GM12892 (cell line): ENCODE data around the gene HACE1.

Source experiments
- DNase-seq: peaks from one replicate; pipeline ENCODE4 v3.0.0; 2011; ENCODE audit not compliant: insufficient read length
- FAIRE-seq: peaks from 2 replicates; lab custom pipeline; 2011; peaks lifted over from hg19 to GRCh38; lab: Jason Lieb, UNC
- POLR2A ChIP-seq: IDR thresholded peaks from 2 replicates; pipeline ENCODE4 v1.6.1; 2011; ENCODE audit warnings: low read depth, low read length, control low read depth
- POLR2AphosphoS5 ChIP-seq: IDR thresholded peaks from 2 replicates; pipeline ENCODE4 v1.6.1; 2011; ENCODE audit warnings: low read depth, low read length, control low read depth
- TAF1 ChIP-seq: IDR thresholded peaks from 2 replicates; pipeline ENCODE4 v1.6.1; 2011; ENCODE audit warnings: low read depth, mild to moderate bottlenecking, control low read depth, low read length, borderline replicate concordance

The HACE1 gene

DNA sequence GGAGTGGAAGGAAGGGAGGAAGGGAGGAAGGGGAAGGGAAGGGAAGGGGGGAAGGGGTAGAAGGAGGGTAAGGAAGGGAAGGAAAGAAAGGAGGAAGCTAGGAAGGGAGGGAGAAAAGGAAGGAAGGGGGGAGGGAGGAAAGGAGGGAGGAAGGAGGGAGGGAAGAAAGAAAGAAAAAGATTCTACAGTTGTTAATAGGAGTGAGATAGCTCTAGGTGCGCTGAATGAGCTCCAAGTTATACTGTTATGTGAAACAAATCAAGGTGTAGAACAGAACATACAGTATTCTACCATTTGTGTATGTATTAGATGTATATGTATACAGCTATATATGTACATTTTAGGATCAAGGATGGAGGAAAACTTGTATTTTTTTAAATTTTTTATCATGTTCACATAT lies 167.7 kb downstream of the HACE1 start:
- DNase-seq, result no peak
- no peak for FAIRE-seq
- TF ChIP-seq POLR2AphosphoS5 (no peak), TAF1 (no peak), POLR2A (no peak)

DNA sequence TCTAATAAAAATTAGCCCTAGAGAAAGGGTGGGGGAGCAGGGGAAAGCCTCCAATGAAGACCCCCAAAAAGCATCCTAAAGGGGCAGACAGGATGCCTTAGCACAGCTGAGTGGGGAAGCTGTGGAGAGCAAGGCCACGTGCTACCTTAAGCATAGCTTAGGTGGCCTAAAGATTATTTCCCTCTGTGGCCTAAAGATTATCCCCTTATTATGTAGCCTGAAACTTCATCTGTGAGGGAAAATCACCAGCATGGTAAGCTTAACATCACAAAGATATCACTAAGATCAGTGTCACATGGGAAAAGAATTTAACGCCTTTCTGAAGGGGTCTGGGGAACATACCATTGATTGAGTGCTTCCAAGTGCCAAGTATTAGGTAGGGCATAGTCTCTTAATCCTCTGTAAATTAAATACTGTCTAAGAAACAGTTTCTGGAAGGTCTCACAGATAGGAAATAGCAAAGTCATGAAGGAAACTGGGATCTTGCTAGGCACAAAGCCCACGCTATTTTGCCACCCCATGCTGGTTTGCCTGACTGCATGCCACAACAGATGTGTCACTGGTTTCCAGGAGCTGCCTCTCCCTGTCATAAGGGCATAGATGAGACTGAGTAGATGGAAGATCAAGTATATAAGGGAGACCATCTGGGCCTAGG lies 170.0 kb downstream of the HACE1 start:
- FAIRE-seq (no peak), DNase-seq (no peak)
- no peak for TF ChIP-seq TAF1
- TF ChIP-seq POLR2AphosphoS5, result no peak
- TF ChIP-seq POLR2A, result no peak

DNA sequence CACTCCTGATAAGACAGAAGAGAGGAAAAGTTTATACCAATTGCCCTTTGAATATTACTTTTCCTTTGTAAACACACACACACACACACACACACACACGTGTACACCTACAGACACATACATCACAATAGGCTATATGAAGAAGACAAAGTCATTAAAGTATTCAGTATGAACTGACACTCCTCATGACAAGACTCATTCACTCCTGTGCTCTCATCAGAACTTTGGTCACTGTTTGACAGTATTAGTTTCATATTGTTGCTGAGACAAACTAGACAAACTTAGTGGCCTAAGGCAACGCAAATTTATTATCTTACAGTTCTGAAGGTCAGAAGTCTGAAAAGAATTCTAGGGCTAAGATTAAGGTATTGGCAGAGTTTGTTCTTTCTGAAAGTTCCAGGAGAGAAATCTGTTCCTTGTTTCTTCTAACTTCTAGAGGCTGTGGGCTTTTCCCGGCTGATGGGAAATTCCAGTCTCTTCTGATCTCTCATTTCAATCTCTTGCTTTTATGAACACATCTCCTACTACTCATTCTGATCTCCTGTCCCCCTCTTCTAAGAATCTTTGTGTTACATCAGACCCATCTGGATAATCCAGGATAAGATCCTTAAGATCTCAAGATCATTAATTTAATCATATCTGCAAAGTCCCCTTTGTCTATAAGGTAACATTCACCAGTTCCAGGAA lies 171.3 kb downstream of the HACE1 start:
- DNase-seq (no peak), FAIRE-seq (peak; percentile 91)
- TF ChIP-seq POLR2A, result no peak
- no peak for TF ChIP-seq TAF1
- no peak for TF ChIP-seq POLR2AphosphoS5

DNA sequence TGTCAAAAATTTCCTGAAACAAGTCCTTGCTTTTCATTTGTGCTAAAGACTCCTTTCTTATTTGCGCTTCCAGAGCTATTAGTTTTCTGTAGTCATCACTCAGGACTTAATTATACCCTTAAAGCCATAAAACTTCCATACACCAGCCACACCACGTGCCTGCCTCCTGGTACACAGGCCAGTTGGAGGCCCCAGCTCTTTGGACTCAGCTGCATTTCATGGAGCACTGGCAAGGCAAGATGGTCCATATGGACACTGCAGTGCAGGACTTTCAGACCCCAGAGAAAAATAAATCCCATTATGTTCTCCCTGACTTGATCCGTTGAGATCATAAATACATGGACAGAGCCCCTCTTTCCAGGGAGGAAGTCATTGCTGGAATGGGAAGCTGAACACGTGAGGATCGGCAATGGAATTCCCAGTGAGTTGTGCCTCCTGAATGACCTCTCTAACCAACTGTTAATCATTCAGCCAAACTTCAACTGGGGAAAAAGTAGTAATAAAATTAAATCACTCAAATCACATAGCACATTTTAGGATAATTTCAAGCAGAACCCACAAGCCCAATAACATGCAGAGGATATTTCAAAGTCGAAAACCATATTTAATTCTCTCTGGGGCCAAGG lies 173.1 kb downstream of the HACE1 start:
- FAIRE-seq (no peak), DNase-seq (no peak)
- TF ChIP-seq POLR2AphosphoS5 (no peak), TAF1 (no peak)

DNA sequence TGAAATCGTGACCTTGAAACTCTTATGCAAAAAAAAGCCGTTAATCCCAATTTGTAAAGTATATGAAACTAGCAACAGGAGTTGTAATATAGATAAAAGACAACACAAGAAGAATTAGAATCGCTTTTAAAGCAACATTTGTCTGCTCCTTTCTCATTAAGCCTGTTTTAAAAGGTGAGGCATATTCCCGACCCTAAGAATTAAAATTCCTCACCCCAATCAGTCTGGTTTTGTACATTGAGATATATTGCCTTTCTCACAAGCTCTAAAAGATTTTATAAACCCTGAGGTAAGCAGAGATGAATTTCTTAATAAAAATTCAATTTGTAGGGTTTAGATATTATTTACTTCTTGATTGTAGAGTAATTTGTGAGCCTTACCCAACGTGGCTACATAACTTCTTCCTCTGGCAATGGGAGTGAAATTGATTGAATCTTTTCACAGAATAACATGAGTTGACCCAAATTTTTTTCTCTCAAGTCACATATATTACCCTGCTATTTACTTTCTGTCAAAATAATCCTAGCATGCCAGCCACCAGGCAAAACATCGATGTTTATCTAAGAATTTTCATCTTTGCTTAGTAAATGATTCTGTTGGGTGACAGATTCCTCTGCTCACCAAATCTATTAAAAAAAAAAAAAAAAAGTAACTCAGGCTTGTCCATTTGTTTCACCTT lies 173.7 kb downstream of the HACE1 start:
- no peak for FAIRE-seq
- TF ChIP-seq POLR2AphosphoS5, result no peak
- TF ChIP-seq TAF1, result no peak
- no peak for TF ChIP-seq POLR2A
- DNase-seq, result no peak

DNA sequence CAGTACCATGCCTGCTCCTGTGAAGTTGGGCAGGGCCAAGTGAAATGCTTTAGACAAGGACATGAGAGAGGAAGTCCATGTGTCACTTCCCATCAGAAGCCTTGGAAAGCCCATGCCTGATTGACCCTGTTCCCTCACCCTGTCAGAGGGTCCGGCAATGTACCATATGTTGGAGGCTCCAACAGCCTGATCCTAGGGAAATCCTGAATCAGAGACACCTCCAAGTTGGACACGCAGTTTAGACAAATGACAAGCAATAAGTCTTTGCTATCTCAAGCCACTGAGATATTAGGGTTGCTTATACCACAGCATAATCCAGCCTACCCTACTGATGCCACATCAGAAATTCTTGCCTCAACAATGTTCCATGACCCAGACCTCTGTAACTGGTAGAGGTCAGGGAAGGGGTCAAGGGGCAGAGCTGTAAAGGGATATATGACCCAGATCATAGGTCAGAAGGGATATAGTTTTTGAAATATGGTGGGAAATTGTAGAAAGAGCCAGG lies 174.8 kb downstream of the HACE1 start:
- FAIRE-seq (peak; percentile 36), DNase-seq (no peak)
- TF ChIP-seq POLR2A, result no peak
- TF ChIP-seq POLR2AphosphoS5, result no peak
- no peak for TF ChIP-seq TAF1

DNA sequence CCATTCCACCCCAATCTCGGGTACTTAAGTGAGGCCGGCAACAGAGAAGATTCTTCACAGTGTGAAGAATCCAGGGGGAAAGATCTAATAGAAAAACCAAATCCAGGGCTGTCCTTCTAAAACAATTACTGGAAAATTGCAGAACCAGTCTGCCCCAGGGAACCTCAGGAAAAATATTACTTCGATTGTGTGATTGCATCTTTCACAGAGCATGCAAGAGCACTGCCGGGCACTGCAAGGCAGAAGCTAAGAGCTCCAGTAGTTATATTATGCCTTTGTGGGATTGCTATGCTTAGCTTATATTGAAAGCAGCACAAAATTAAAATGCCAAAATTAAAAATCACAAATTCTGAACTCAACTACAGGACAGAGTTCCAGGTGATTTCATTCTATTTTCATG lies 175.9 kb downstream of the HACE1 start:
- TF ChIP-seq POLR2AphosphoS5, result no peak
- no peak for TF ChIP-seq POLR2A
- TF ChIP-seq TAF1, result no peak
- FAIRE-seq, result no peak
- no peak for DNase-seq

DNA sequence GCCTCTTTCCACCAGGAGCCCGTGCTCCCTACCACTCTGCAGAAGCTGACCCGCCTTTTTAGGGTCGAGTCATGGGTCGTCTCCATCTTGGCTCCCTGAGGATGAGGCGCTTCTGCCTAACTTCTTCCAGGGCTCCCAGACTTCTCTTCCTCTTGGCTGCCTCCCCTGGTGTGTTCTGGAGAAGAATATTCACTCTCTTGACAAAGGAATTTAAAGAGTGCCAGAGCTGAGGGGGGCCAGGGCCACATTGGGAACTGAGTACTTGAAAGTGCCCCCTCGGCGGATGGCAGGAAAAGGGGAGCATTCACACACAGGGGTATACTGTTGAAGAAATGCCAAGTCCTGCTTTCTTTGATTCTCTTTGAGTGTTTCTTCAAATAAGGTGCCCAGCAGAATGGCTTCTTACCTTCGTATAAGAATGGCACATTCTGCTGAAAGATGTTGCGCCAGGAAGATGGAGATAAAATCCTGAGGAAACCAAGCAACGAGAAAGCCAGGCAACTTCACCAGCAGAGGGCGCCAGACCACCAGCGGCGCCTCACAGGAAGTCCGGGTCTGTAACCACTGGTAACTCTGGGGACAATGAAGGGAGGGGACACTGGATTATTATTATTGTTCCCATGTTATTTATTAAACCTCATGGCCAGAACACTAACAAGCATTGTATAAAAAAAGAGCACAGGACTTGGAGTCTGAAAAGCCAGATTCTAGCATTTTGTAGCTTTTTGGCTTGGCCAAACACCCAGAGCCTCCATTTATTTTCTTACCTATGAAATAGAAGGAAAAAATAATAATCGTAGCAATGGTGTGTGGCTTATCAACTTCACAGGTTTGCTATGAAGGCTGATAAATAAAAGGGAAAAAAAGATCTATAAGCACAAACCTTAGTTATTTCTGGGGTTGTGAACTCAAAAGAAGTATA lies 176.7 kb downstream of the HACE1 start:
- DNase-seq, result peak; percentile 27
- TF ChIP-seq POLR2AphosphoS5 (no peak), TAF1 (no peak), POLR2A (no peak)
- no peak for FAIRE-seq

DNA sequence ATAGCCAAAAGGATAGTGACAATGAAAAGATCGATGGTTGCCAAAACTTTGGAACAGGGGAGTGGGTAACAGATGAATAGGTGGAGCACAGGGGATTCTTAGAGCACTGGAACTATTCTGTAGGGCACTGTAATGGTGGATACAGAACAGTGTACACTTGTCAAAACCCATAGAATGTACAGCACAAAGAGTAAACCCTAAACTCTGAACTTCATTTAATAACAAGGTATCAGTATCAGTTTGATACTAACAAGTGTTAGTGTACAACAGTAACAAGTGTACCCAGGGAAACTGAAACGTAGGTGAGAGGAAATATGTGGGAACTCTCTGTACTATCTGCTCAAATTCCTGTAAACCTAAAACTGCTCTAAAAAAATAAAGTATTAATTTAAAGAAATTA lies 179.2 kb downstream of the HACE1 start:
- no peak for TF ChIP-seq TAF1
- TF ChIP-seq POLR2AphosphoS5, result no peak
- TF ChIP-seq POLR2A, result no peak
- DNase-seq (no peak), FAIRE-seq (no peak)

DNA sequence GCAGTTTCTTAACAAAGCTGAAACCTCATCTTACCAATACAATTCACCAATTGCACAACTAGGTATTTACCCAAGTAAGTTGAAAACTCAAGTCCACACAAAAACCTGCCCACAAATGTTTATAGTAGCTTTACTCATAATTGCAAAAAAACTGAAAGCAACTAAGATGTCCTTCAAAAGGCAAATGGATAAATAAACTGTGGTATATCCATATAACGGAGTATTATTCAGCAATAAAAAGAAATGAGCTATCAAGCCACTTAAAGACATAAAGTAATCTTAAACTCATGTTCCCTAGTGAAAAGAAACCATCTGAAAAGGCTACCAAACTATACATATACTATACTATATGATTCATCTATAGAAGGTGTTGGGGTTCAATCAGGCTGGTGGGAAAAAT lies 179.7 kb downstream of the HACE1 start:
- no peak for DNase-seq
- FAIRE-seq, result no peak
- TF ChIP-seq POLR2A (no peak), POLR2AphosphoS5 (no peak), TAF1 (no peak)
